Neutrophil (primary cell): Measurements from ENCODE around the gene BCAS3.
"Not testable (repeated sequence)": the region's sequence is repeated elsewhere in the genome, so short reads cannot be mapped to it uniquely, and the experiment has no call there.

Source experiments
- H3K27ac ChIP-seq: fragments of 200-600 bp; sonication (generic); 2 replicates; pipeline ENCODE4 v1.5.1; 2016; ENCODE audit warnings: mild to moderate bottlenecking, moderate library complexity
- H3K27me3 ChIP-seq: fragments of 200-600 bp; sonication (generic); 2 replicates; pipeline ENCODE4 v1.6.0; 2016; ENCODE audit warnings: mild to moderate bottlenecking
- H3K36me3 ChIP-seq: fragments of 200-600 bp; sonication (generic); 2 replicates; pipeline ENCODE4 v1.5.1; 2017
- H3K4me1 ChIP-seq, 2 experiments: fragments of 200-600 bp in 1 of 2; sonication (generic) in 1 of 2; 1 replicate in 1 of 2; 2 replicates in 1 of 2; pipeline versions ENCODE4 v1.5.1 to v1.6.1; 2013 to 2016; ENCODE audit warnings: low read depth in 1 of 2, low read length in 1 of 2, mild to moderate bottlenecking in 1 of 2, moderate library complexity in 1 of 2; ENCODE audit not compliant: control insufficient read depth in 1 of 2, insufficient read depth in 1 of 2
- H3K4me3 ChIP-seq, 2 experiments: fragments of 200-600 bp in 1 of 2; sonication (generic) in 1 of 2; 1 replicate in 1 of 2; 2 replicates in 1 of 2; pipeline ENCODE4 v1.5.1; 2013 to 2016; ENCODE audit warnings: low read depth in 1 of 2, low read length in 1 of 2, mild to moderate bottlenecking in 1 of 2, moderate library complexity in 1 of 2
- H3K9me3 ChIP-seq: fragments of 200-600 bp; sonication (generic); 2 replicates; pipeline ENCODE4 v1.5.1; 2016
- TF ChIP-seq, protein P1 (sequence below): fragments of 200-600 bp; sonication (generic); IDR thresholded peaks from 2 replicates; pipeline ENCODE4 v1.5.1; 2016; ENCODE audit warnings: antibody characterized with exemption

The BCAS3 gene

DNA sequence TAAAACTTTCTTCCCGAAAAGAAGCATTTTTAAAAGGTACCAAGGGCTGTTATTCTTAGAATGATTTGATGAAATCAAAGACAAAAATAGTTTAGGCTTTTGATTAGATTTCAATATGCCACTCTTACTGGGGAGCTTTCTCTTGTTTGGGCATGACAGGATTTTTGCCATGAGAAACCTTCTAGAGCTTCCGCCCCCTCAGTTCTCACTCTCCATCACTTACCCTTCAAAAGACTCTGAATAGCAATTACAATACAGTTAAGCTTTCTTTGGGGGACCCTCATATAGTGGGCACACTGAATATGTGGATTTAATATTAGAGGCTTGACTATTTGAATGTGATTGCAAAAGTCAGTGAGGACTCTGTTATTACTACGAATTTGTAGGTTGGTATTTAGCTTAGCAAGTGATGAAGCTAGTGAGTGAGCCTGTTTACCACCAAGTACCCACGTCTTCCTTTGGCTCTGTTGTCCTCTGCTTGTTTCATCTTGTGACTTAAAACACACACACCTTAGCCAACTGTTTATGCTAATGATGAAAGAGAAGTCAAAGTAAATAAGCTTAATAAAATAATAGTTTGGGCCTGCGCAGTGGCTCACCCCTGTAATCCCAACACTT is 563.3 kb downstream of the BCAS3 start:
- Histone ChIP-seq H3K4me1 (no peaks in the 10 kb centered on the region), H3K4me3 (no peak overlapping the region), H3K27me3 (no peaks in the 10 kb centered on the region), H3K27ac (no peak overlapping the region), H3K9me3 (no peaks in the 10 kb centered on the region), H3K36me3 (no peaks in the 10 kb centered on the region)
- TF ChIP-seq, protein P1, sequence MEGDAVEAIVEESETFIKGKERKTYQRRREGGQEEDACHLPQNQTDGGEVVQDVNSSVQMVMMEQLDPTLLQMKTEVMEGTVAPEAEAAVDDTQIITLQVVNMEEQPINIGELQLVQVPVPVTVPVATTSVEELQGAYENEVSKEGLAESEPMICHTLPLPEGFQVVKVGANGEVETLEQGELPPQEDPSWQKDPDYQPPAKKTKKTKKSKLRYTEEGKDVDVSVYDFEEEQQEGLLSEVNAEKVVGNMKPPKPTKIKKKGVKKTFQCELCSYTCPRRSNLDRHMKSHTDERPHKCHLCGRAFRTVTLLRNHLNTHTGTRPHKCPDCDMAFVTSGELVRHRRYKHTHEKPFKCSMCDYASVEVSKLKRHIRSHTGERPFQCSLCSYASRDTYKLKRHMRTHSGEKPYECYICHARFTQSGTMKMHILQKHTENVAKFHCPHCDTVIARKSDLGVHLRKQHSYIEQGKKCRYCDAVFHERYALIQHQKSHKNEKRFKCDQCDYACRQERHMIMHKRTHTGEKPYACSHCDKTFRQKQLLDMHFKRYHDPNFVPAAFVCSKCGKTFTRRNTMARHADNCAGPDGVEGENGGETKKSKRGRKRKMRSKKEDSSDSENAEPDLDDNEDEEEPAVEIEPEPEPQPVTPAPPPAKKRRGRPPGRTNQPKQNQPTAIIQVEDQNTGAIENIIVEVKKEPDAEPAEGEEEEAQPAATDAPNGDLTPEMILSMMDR, result no peak

DNA sequence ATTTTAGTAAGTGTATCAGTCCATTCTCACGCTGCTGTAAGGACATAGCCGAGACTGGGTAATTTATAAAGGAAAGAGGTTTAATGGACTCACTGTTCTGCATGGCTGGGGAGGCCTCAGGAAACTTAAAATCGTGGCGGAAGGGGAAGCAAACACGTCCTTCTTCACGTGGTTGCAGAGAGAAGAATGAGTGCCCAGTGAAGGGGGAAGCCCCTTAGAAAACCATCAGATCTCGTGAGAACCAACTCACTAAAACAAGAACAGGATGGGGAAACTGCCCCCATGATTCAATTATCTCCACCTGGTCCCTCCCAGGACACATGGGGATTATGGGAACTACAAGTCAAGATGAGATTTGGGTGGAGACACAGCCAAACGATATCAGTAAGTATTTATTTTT is 567.3 kb downstream of the BCAS3 start:
- H3K4me3 ChIP-seq, H3K27me3 ChIP-seq, H3K9me3 ChIP-seq, H3K36me3 ChIP-seq, H3K27ac ChIP-seq: not testable (repeated sequence)
- H3K4me1 ChIP-seq, result peaks cover 19 to 20% of the 10 kb centered on the region in 2 experiments

DNA sequence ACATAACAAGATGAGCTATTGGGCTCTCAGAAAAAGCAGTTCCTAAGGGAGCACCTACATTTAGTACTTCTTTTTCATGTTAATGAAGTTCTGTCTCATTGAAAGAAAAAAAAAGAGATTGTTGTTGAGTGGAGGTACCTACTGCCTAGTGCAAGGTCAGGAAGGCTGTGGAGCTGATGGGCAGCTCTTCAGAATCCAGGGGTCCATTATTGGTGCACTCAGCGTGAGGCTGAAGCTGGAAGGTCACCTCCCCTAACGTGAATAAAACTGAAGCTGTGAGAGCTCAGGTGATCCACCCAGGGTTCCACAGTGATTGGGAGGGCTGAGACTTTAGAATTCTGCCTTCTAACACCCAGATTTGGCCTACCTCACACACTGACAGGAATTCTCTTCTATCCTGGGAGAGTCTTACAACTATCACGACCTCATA is 568.1 kb downstream of the BCAS3 start:
- H3K27me3 ChIP-seq, result no peaks in the 10 kb centered on the region
- TF ChIP-seq, protein P1, result no peak
- no peaks in the 10 kb centered on the region for H3K9me3 ChIP-seq
- H3K36me3 ChIP-seq, result no peaks in the 10 kb centered on the region
- H3K4me1 ChIP-seq, result peaks cover 27% of the 10 kb centered on the region in 2 experiments
- H3K4me3 ChIP-seq, result no peak overlapping the region
- no peak overlapping the region for H3K27ac ChIP-seq

DNA sequence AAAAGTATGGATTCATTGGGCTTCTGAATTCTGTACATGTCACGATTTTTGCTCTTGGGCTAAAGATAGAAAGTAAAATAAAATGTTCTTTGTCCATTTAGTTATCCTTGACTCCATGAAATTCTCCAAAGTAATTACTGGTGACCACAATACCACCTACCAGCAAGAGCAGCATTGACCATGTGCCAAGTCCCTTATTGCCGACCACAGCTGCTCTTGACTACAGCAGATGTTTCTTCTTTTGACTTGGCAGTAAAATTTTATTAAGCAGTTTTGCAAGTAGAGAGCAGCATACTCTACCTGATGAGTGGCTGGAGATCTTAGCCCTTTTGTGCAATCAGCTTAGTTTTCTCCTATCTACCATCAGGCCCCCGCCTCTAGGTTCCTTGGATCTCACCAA is 569.8 kb downstream of the BCAS3 start:
- Histone ChIP-seq H3K27ac (no peak overlapping the region), H3K4me3 (no peak overlapping the region), H3K4me1 (peaks cover 44% of the 10 kb centered on the region in 2 experiments), H3K27me3 (no peaks in the 10 kb centered on the region), H3K9me3 (no peaks in the 10 kb centered on the region), H3K36me3 (no peaks in the 10 kb centered on the region)
- TF ChIP-seq, protein P1, result no peak

DNA sequence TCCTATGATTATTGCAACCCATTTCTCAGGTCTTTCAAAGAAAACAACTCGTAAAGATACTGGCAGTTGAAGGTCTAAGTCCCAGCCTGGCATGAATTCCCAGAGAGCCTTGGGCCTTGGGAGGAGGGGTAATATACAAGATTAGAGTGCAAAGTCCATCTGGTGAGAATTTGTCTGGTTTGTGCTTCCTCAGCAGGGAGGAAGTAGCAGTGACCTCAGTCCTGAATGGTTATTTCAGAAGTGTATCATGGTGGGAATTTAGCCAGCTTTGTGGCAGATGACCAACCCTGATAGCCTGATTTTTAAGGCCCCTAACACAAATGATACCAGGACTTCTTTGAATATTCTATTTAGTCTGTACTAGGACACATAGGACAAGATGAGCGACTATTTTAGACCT is 570.7 kb downstream of the BCAS3 start:
- TF ChIP-seq, protein P1, result no peak
- Histone ChIP-seq H3K4me1 (peaks cover 53 to 54% of the 10 kb centered on the region in 2 experiments), H3K4me3 (no peak overlapping the region), H3K27me3 (no peaks in the 10 kb centered on the region), H3K9me3 (no peaks in the 10 kb centered on the region), H3K27ac (peak overlapping the region; percentile 80), H3K36me3 (no peaks in the 10 kb centered on the region)

DNA sequence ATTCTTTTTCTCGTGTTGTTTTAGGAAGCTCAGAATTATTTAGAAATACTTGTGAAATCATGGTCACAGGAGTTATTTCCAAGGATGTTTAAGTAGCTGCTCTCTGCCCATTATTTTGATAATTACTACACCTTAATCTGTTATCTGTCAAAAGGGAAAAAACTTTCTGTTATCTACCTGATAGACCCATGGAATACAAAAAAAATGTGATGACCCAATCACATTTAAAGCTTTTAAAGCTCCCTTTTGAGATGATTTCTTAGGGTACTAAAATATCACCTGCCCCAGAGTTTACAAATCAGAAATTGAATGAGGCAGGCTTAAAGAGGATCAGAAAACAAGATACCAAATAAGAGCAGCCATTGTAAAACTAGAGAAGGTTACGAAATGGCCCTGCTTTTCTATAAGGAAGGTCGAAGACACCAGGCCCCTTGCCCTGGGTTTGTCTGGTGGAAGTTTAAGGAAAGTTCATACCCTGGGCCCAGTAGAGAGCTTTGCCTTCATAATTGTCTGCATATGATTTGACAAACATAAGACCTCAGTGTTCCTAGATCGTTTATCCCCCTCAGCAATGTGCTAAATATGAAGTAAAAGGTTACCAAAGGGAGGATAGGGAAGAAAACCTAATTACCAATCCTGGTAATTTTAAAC is 572.1 kb downstream of the BCAS3 start:
- Histone ChIP-seq H3K36me3 (no peaks in the 10 kb centered on the region), H3K27ac (peak overlapping the region; percentile 80), H3K27me3 (no peaks in the 10 kb centered on the region), H3K4me3 (no peak overlapping the region), H3K9me3 (no peaks in the 10 kb centered on the region), H3K4me1 (peaks cover 65 to 66% of the 10 kb centered on the region in 2 experiments)
- TF ChIP-seq, protein P1, result no peak
